H1 (cell line): ENCODE results near the gene MDFI. TPM values are rescaled to one million over a fixed set of nuclear protein-coding genes. Genes with fewer than 3 reads are reported as not detected.

Source experiments
- CBX8 ChIP-seq: fragments of 300-800, 300-1000 bp; sonication (generic); IDR thresholded peaks from 2 replicates; pipeline ENCODE4 v1.7.1; 2016; ENCODE audit warnings: low read depth, low read length, borderline replicate concordance
- CHD1 ChIP-seq: IDR thresholded peaks from 2 replicates; pipeline ENCODE4 v1.6.1; 2012; ENCODE audit warnings: low read depth, low read length, improper control_type of control experiment
- CHD2 ChIP-seq: IDR thresholded peaks from 2 replicates; pipeline ENCODE4 v1.6.1; 2012; ENCODE audit warnings: low read length, improper control_type of control experiment
- CHD7 ChIP-seq: fragments of 300-600 bp; sonication (generic); IDR thresholded peaks from 2 replicates; pipeline ENCODE4 v1.7.1; 2012; ENCODE audit warnings: low read length, moderate library complexity, mild to moderate bottlenecking, inconsistent platforms; ENCODE audit not compliant: insufficient replicate concordance
- HDAC2 ChIP-seq, 2 experiments: fragments of 300-600 bp in 1 of 2; sonication (generic) in 1 of 2; IDR thresholded peaks; 2 replicates each; pipeline ENCODE4 v1.6.1; 2011 to 2012; ENCODE audit warnings: low read depth in 2 of 2, low read length in 2 of 2, mild to moderate bottlenecking in 2 of 2, moderate library complexity in 2 of 2, borderline replicate concordance in 1 of 2, inconsistent platforms in 1 of 2
- MAFK ChIP-seq: IDR thresholded peaks from 2 replicates; pipeline ENCODE4 v1.6.1; 2012; ENCODE audit warnings: low read depth, mild to moderate bottlenecking, improper control_type of control experiment, low read length
- NRF1 ChIP-seq: IDR thresholded peaks from 2 replicates; pipeline ENCODE4 v1.6.1; 2011; ENCODE audit warnings: mild to moderate bottlenecking, low read depth, low read length, improper control_type of control experiment
- POLR2A ChIP-seq, 2 experiments: IDR thresholded peaks; 1 replicate in 1 of 2; 2 replicates in 1 of 2; pipeline ENCODE4 v1.6.1; 2011; ENCODE audit warnings: low read depth in 2 of 2, low read length in 2 of 2, mild to moderate bottlenecking in 2 of 2; ENCODE audit errors: control extremely low read depth in 1 of 2
- POLR2AphosphoS5 ChIP-seq: IDR thresholded peaks from 2 replicates; pipeline ENCODE4 v1.6.1; 2011; ENCODE audit warnings: low read depth, low read length
- SIRT6 ChIP-seq: IDR thresholded peaks from one replicate; pipeline ENCODE4 v1.7.1; 2012; ENCODE audit warnings: low read length, inconsistent platforms
- SRF ChIP-seq: IDR thresholded peaks from 2 replicates; pipeline ENCODE4 v1.6.1; 2011; ENCODE audit warnings: mild to moderate bottlenecking, low read depth, low read length, moderate library complexity
- SUZ12 ChIP-seq: fragments of 200-600 bp; sonication (generic); IDR thresholded peaks from 2 replicates; pipeline ENCODE4 v1.6.1; 2012; ENCODE audit warnings: mild to moderate bottlenecking, inconsistent platforms, low read length, moderate library complexity, mixed read lengths
- polyA plus RNA-seq, 7 experiments: library from polyadenylated mRNA; depleted of rRNA in 3 of 7; stranded (reverse) in 5 of 7; unstranded in 2 of 7; fragments of >200 nt in 5 of 7; fragments of 200-250 nt in 2 of 7; gene quantifications; 1 replicate in 5 of 7; 2 replicates in 1 of 7; 4 replicates in 1 of 7; pipeline versions ENCODE4 v1.2.1 to v1.2.3, GENCODE V29; 2011 to 2013; ENCODE audit warnings: missing spikeins in 2 of 7, mixed read lengths in 2 of 7
- total RNA-seq: library from RNA; stranded (reverse); fragmentation: NEBNext Ultra II Directional; extraction: Animal tissue kit (Norgen Biotek cat#: 25700); gene quantifications from 2 replicates; pipeline ENCODE4 v1.2.1, GENCODE V29; 2021

MDFI gene
- total and polyA plus RNA-seq, 2 of the 8 experiments (the other 6 are each of a cell fraction or from before 2014, with no cell fraction given): 41.0 to 65.6 TPM

GRCh38 chr6:41597246-41598000 lies 40.8 kb upstream of the MDFI start (continued):
- TF ChIP-seq CHD7 (no peak), NRF1 (no peak), SIRT6 (no peak), MAFK (no peak), CHD2 (no peak), SUZ12 (no peak), CHD1 (no peak), CBX8 (no peak), POLR2A (IDR thresholded peaks at IDR 0.05; ENCODE audit: control extremely low read depth in 1 of 2, low read depth in 2 of 2, low read length in 2 of 2) (no peak), SRF (no peak), POLR2AphosphoS5 (no peak), HDAC2 (IDR thresholded peaks at IDR 0.05; ENCODE audit: borderline replicate concordance in 1 of 2, low read depth in 2 of 2, low read length in 2 of 2) (no peak)
